Stimulated activated naive CD8-positive, alpha-beta T cell treated with anti-CD3 and anti-CD28 coated beads, Interleukin-15, Interleukin-2, amounts not matched to agents 100 ng/mL and 50 ng/mL, for 24 hours (primary cell): Measurements from ENCODE around the gene PLTP.

Experiments used
- H3K27ac Mint-ChIP-seq: one replicate; pipeline ENCODE4 v1.8.0; 2021; ENCODE audit warnings: mild to moderate bottlenecking, mixed read lengths
- H3K27me3 Mint-ChIP-seq: one replicate; pipeline ENCODE4 v1.8.0; 2021; ENCODE audit warnings: mixed read lengths
- H3K36me3 Mint-ChIP-seq: one replicate; pipeline ENCODE4 v1.8.0; 2021; ENCODE audit warnings: low read depth, mixed read lengths
- H3K4me1 Mint-ChIP-seq: one replicate; pipeline ENCODE4 v1.8.0; 2021; ENCODE audit warnings: low read depth, mixed read lengths
- H3K4me3 Mint-ChIP-seq: one replicate; pipeline ENCODE4 v1.8.0; 2021; ENCODE audit warnings: mild to moderate bottlenecking, mixed read lengths
- H3K9me3 Mint-ChIP-seq: one replicate; pipeline ENCODE4 v1.8.0; 2021; ENCODE audit warnings: mixed read lengths

Gene PLTP

GRCh38 chr20:45947110-45947866 lies 35.3 kb upstream of the PLTP start:
- peak overlapping the region; percentile 71 for H3K27ac Mint-ChIP-seq
- no peaks in the 10 kb centered on the region for H3K27me3 Mint-ChIP-seq
- H3K36me3 Mint-ChIP-seq, result peaks cover 52% of the 10 kb centered on the region
- no peak overlapping the region for H3K4me3 Mint-ChIP-seq
- H3K9me3 Mint-ChIP-seq, result no peaks in the 10 kb centered on the region
- peaks cover 27% of the 10 kb centered on the region for H3K4me1 Mint-ChIP-seq

- no peaks in the 10 kb centered on the region for H3K27me3 Mint-ChIP-seq
- no peaks in the 10 kb centered on the region for H3K9me3 Mint-ChIP-seq
- peaks cover 43% of the 10 kb centered on the region for H3K36me3 Mint-ChIP-seq
- H3K4me1 Mint-ChIP-seq, result peaks cover 27% of the 10 kb centered on the region
- H3K27ac Mint-ChIP-seq, result peak overlapping the region; percentile 71
- H3K4me3 Mint-ChIP-seq, result no peak overlapping the region
These were observed 34.4 kb upstream of the PLTP start for GRCh38 chr20:45946149-45946970.

- Mint-ChIP-seq H3K4me1 (peaks cover 27% of the 10 kb centered on the region), H3K9me3 (no peaks in the 10 kb centered on the region), H3K36me3 (peaks cover 41% of the 10 kb centered on the region), H3K27me3 (no peaks in the 10 kb centered on the region), H3K4me3 (no peak overlapping the region), H3K27ac (peak overlapping the region; percentile 11)
These were observed 33.8 kb upstream of the PLTP start for GRCh38 chr20:45945678-45946148.

GRCh38 chr20:45944965-45945677 lies 33.2 kb upstream of the PLTP start:
- no peaks in the 10 kb centered on the region for H3K9me3 Mint-ChIP-seq
- H3K27me3 Mint-ChIP-seq, result no peaks in the 10 kb centered on the region
- H3K27ac Mint-ChIP-seq, result peak overlapping the region; percentile 31
- H3K36me3 Mint-ChIP-seq, result peaks cover 38% of the 10 kb centered on the region
- H3K4me1 Mint-ChIP-seq, result peaks cover 27% of the 10 kb centered on the region
- H3K4me3 Mint-ChIP-seq, result no peak overlapping the region

GRCh38 chr20:45944151-45944964 lies 32.4 kb upstream of the PLTP start:
- Mint-ChIP-seq H3K9me3 (no peaks in the 10 kb centered on the region), H3K36me3 (peaks cover 42% of the 10 kb centered on the region), H3K4me3 (no peak overlapping the region), H3K27me3 (no peaks in the 10 kb centered on the region), H3K27ac (peak overlapping the region; percentile 31), H3K4me1 (peaks cover 27% of the 10 kb centered on the region)

GRCh38 chr20:45943613-45944012 lies 31.7 kb upstream of the PLTP start:
- Mint-ChIP-seq H3K4me1 (peaks cover 28% of the 10 kb centered on the region), H3K36me3 (peaks cover 37% of the 10 kb centered on the region), H3K27me3 (no peaks in the 10 kb centered on the region), H3K27ac (peak overlapping the region; percentile 9), H3K4me3 (no peak overlapping the region), H3K9me3 (no peaks in the 10 kb centered on the region)

GRCh38 chr20:45940469-45940868 lies 28.5 kb upstream of the PLTP start:
- no peak overlapping the region for H3K27ac Mint-ChIP-seq
- H3K4me3 Mint-ChIP-seq, result no peak overlapping the region
- H3K27me3 Mint-ChIP-seq, result no peaks in the 10 kb centered on the region
- H3K9me3 Mint-ChIP-seq, result no peaks in the 10 kb centered on the region
- peaks cover 39% of the 10 kb centered on the region for H3K4me1 Mint-ChIP-seq
- H3K36me3 Mint-ChIP-seq, result peaks cover 45% of the 10 kb centered on the region

- Mint-ChIP-seq H3K9me3 (no peaks in the 10 kb centered on the region), H3K4me3 (no peak overlapping the region), H3K4me1 (peaks cover 42% of the 10 kb centered on the region), H3K27ac (no peak overlapping the region), H3K36me3 (peaks cover 44% of the 10 kb centered on the region), H3K27me3 (no peaks in the 10 kb centered on the region)
These were observed 28.1 kb upstream of the PLTP start for GRCh38 chr20:45940053-45940452.

GRCh38 chr20:45938727-45939438 lies 26.9 kb upstream of the PLTP start:
- H3K4me1 Mint-ChIP-seq, result peaks cover 31% of the 10 kb centered on the region
- peaks cover 32% of the 10 kb centered on the region for H3K36me3 Mint-ChIP-seq
- H3K27me3 Mint-ChIP-seq, result no peaks in the 10 kb centered on the region
- peak overlapping the region; percentile 50 for H3K27ac Mint-ChIP-seq
- no peaks in the 10 kb centered on the region for H3K9me3 Mint-ChIP-seq
- no peak overlapping the region for H3K4me3 Mint-ChIP-seq

GRCh38 chr20:45937765-45938164 lies 25.8 kb upstream of the PLTP start:
- no peaks in the 10 kb centered on the region for H3K27me3 Mint-ChIP-seq
- H3K9me3 Mint-ChIP-seq, result no peaks in the 10 kb centered on the region
- peaks cover 34% of the 10 kb centered on the region for H3K4me1 Mint-ChIP-seq
- H3K27ac Mint-ChIP-seq, result peak overlapping the region; percentile 64
- peak overlapping the region; percentile 9 for H3K4me3 Mint-ChIP-seq
- peaks cover 25% of the 10 kb centered on the region for H3K36me3 Mint-ChIP-seq

- peak overlapping the region; percentile 90 for H3K27ac Mint-ChIP-seq
- H3K4me3 Mint-ChIP-seq, result peak overlapping the region; percentile 98
- H3K4me1 Mint-ChIP-seq, result peaks cover 34% of the 10 kb centered on the region
- H3K36me3 Mint-ChIP-seq, result peaks cover 23% of the 10 kb centered on the region
- no peaks in the 10 kb centered on the region for H3K27me3 Mint-ChIP-seq
- H3K9me3 Mint-ChIP-seq, result no peaks in the 10 kb centered on the region
These were observed 23.6 kb upstream of the PLTP start for GRCh38 chr20:45935416-45936046.

- Mint-ChIP-seq H3K4me3 (peak within 1 kb of the TSS; percentile 98), H3K27ac (peak within 1 kb of the TSS; percentile 99), H3K27me3 (no peaks in the 10 kb centered on the region), H3K9me3 (no peaks in the 10 kb centered on the region), H3K36me3 (peaks cover 21% of the 10 kb centered on the region), H3K4me1 (peaks cover 34% of the 10 kb centered on the region)
These were observed 22.8 kb upstream of the PLTP start, which contains the start of gene PCIF1 for GRCh38 chr20:45934586-45935415. Gene PCIF1 (plus strand): TSS chr20:45934683. CDS start chr20:45939000, 4,317 bp downstream.
